ENCODE measurements around the gene ADGRL2. TPM values are rescaled to one million over a fixed set of nuclear protein-coding genes. Genes with fewer than 3 reads are reported as not detected.
"Not testable (repeated sequence)": the region's sequence is repeated elsewhere in the genome, so short reads cannot be mapped to it uniquely, and the experiment has no call there.

The ADGRL2 gene
- total and polyA plus RNA-seq, 2 donors, result 12.1 to 18.9 TPM

GRCh38 chr1:81876901-81877733, 76.4 kb downstream of the ADGRL2 start:
- WGBS, result 91% methylated on average over 2 of the region's 2 CpGs
- Histone ChIP-seq H3K4me1 (ENCODE audit: control insufficient read depth in 2 of 2, insufficient read depth in 2 of 2, low read length in 2 of 2) (no peaks in the 10 kb centered on the region), H3K27ac (ENCODE audit: low read depth in 1 of 2, low read length in 1 of 2) (no peak overlapping the region), H3K36me3 (ENCODE audit: control insufficient read depth in 2 of 2, insufficient read depth in 2 of 2, low read length in 1 of 2) (no peaks in the 10 kb centered on the region), H3K9me3 (ENCODE audit: control insufficient read depth in 2 of 2, insufficient read depth in 1 of 2, low read length in 1 of 2) (no peaks in the 10 kb centered on the region), H3K4me3 (ENCODE audit: low read length in 2 of 2) (no peak overlapping the region), H3K27me3 (ENCODE audit: control insufficient read depth in 2 of 2, insufficient read depth in 1 of 2, low read length in 1 of 2) (no peaks in the 10 kb centered on the region)
- DNase-seq (ENCODE audit: low read depth in 6 of 9, low spot score in 9 of 9), result no peak

DNA sequence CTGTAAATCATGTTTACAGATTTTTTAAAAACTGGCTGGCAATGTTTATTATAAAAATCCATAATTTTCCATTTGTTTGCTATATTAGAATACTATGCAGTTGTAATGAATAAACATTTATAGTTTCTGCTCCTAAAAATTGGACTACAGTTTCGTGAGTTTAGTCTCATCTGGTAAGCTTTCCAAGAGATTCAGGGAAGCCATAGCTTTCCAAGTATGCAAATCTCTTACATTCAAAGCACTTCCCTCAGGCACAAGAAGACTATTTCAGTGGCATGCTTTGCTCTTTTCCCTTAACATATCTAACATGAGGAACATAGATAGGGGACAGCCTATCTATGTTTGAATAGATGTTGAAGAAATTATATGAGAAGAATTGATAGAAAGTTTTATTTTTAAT, 77.2 kb downstream of the ADGRL2 start:
- Histone ChIP-seq H3K9me3 (ENCODE audit: control insufficient read depth in 2 of 2, insufficient read depth in 1 of 2, low read length in 1 of 2) (no peaks in the 10 kb centered on the region), H3K4me3 (ENCODE audit: low read length in 2 of 2) (no peak overlapping the region), H3K36me3 (ENCODE audit: control insufficient read depth in 2 of 2, insufficient read depth in 2 of 2, low read length in 1 of 2) (no peaks in the 10 kb centered on the region), H3K27ac (ENCODE audit: low read depth in 1 of 2, low read length in 1 of 2) (no peak overlapping the region), H3K4me1 (ENCODE audit: control insufficient read depth in 2 of 2, insufficient read depth in 2 of 2, low read length in 2 of 2) (no peaks in the 10 kb centered on the region), H3K27me3 (ENCODE audit: control insufficient read depth in 2 of 2, insufficient read depth in 1 of 2, low read length in 1 of 2) (no peaks in the 10 kb centered on the region)
- 94% methylated on average over 1 of the region's 1 CpG for WGBS
- no peak for DNase-seq (ENCODE audit: low read depth in 6 of 9, low spot score in 9 of 9)

DNA sequence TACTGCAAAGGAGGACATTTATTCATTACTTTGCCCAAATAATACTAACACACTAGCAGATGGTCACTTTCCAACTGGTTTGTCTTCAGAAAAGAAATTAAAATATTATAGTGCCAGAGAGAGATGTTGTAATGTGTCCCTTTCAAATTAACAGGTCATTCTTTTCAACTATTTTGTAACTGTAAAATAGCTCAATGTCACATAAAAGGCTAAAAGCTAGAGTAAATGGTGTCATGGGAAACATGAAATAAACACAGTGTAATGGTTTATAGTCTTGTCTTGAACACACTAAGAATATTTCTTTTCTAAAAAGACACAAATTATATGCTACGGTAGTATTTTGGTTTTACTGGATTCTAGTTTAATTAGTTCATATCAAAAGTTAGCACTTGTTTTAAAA, 77.8 kb downstream of the ADGRL2 start:
- no peak overlapping the region for H3K27ac ChIP-seq (ENCODE audit: low read depth in 1 of 2, low read length in 1 of 2)
- no peaks in the 10 kb centered on the region for H3K36me3 ChIP-seq (ENCODE audit: control insufficient read depth in 2 of 2, insufficient read depth in 2 of 2, low read length in 1 of 2)
- no peak overlapping the region for H3K4me3 ChIP-seq (ENCODE audit: low read length in 2 of 2)
- 95% methylated on average over 1 of the region's 1 CpG for WGBS
- no peaks in the 10 kb centered on the region for H3K9me3 ChIP-seq (ENCODE audit: control insufficient read depth in 2 of 2, insufficient read depth in 1 of 2, low read length in 1 of 2)
- DNase-seq (ENCODE audit: low read depth in 6 of 9, low spot score in 9 of 9), result no peak
- H3K27me3 ChIP-seq (ENCODE audit: control insufficient read depth in 2 of 2, insufficient read depth in 1 of 2, low read length in 1 of 2), result no peaks in the 10 kb centered on the region
- H3K4me1 ChIP-seq (ENCODE audit: control insufficient read depth in 2 of 2, insufficient read depth in 2 of 2, low read length in 2 of 2), result no peaks in the 10 kb centered on the region

GRCh38 chr1:81880781-81881180, 80.0 kb downstream of the ADGRL2 start:
- no peaks in the 10 kb centered on the region for H3K4me1 ChIP-seq (ENCODE audit: control insufficient read depth in 2 of 2, insufficient read depth in 2 of 2, low read length in 2 of 2)
- no peak overlapping the region for H3K27ac ChIP-seq (ENCODE audit: low read depth in 1 of 2, low read length in 1 of 2)
- no peak for DNase-seq (ENCODE audit: low read depth in 6 of 9, low spot score in 9 of 9)
- 91% methylated on average over 1 of the region's 1 CpG for WGBS
- H3K4me3 ChIP-seq (ENCODE audit: low read length in 2 of 2), result no peak overlapping the region
- no peaks in the 10 kb centered on the region for H3K36me3 ChIP-seq (ENCODE audit: control insufficient read depth in 2 of 2, insufficient read depth in 2 of 2, low read length in 1 of 2)
- no peaks in the 10 kb centered on the region for H3K27me3 ChIP-seq (ENCODE audit: control insufficient read depth in 2 of 2, insufficient read depth in 1 of 2, low read length in 1 of 2)
- no peaks in the 10 kb centered on the region for H3K9me3 ChIP-seq (ENCODE audit: control insufficient read depth in 2 of 2, insufficient read depth in 1 of 2, low read length in 1 of 2)

- Histone ChIP-seq H3K27me3 (ENCODE audit: control insufficient read depth in 2 of 2, insufficient read depth in 1 of 2, low read length in 1 of 2) (no peaks in the 10 kb centered on the region), H3K9me3 (ENCODE audit: control insufficient read depth in 2 of 2, insufficient read depth in 1 of 2, low read length in 1 of 2) (no peaks in the 10 kb centered on the region), H3K4me3 (ENCODE audit: low read length in 2 of 2) (no peak overlapping the region), H3K27ac (ENCODE audit: low read depth in 1 of 2, low read length in 1 of 2) (no peak overlapping the region), H3K36me3 (ENCODE audit: control insufficient read depth in 2 of 2, insufficient read depth in 2 of 2, low read length in 1 of 2) (no peaks in the 10 kb centered on the region), H3K4me1 (ENCODE audit: control insufficient read depth in 2 of 2, insufficient read depth in 2 of 2, low read length in 2 of 2) (no peaks in the 10 kb centered on the region)
- DNase-seq (ENCODE audit: low read depth in 6 of 9, low spot score in 9 of 9), result no peak
- WGBS, result 95% methylated on average over 4 of the region's 4 CpGs
These were observed 84.6 kb downstream of the ADGRL2 start for GRCh38 chr1:81885291-81885690.

GRCh38 chr1:81886292-81886691, 85.6 kb downstream of the ADGRL2 start:
- not testable (repeated sequence) for H3K4me3 ChIP-seq (ENCODE audit: low read length in 2 of 2); DNase-seq (ENCODE audit: low read depth in 6 of 9, low spot score in 9 of 9); H3K27me3 ChIP-seq (ENCODE audit: control insufficient read depth in 2 of 2, insufficient read depth in 1 of 2, low read length in 1 of 2); H3K27ac ChIP-seq (ENCODE audit: low read depth in 1 of 2, low read length in 1 of 2); H3K4me1 ChIP-seq (ENCODE audit: control insufficient read depth in 2 of 2, insufficient read depth in 2 of 2, low read length in 2 of 2); H3K36me3 ChIP-seq (ENCODE audit: control insufficient read depth in 2 of 2, insufficient read depth in 2 of 2, low read length in 1 of 2); H3K9me3 ChIP-seq (ENCODE audit: control insufficient read depth in 2 of 2, insufficient read depth in 1 of 2, low read length in 1 of 2)
- WGBS, result 93% methylated on average over 6 of the region's 6 CpGs

DNA sequence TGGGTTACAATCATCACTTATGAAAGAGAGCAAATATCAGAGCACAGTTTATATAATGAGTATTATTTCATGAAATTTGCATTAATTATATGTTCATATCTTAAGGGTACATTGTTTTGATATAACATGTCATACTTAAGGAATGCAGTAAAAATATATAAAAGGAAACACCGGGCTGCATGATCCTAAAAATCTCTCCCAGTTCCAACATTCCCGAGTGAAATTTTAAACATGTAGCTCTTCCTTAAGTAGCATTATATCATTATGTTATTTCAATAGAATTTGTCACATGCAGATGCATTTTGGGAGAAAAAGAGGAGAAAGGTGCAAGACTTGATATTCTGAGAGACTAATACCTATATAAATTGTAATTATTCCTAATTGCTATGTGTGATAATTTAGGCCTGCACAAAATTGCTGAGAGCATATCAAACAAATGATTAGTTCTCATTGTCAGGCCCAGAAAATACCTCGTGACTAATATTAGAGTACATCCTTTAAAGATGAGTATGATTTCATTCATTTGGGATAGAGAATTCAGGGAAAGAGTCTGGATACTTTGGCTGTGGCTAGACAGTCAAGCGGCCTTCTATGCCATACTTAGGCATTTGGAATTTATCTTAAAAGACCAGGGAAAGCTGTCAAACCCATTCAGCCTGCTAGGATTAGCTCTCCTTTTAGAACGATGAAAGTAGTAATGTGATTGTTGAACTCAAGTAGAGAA, 86.8 kb downstream of the ADGRL2 start:
- no peak overlapping the region for H3K4me3 ChIP-seq (ENCODE audit: low read length in 2 of 2)
- no peaks in the 10 kb centered on the region for H3K9me3 ChIP-seq (ENCODE audit: control insufficient read depth in 2 of 2, insufficient read depth in 1 of 2, low read length in 1 of 2)
- H3K27me3 ChIP-seq (ENCODE audit: control insufficient read depth in 2 of 2, insufficient read depth in 1 of 2, low read length in 1 of 2), result no peaks in the 10 kb centered on the region
- no peaks in the 10 kb centered on the region for H3K4me1 ChIP-seq (ENCODE audit: control insufficient read depth in 2 of 2, insufficient read depth in 2 of 2, low read length in 2 of 2)
- H3K27ac ChIP-seq (ENCODE audit: low read depth in 1 of 2, low read length in 1 of 2), result no peak overlapping the region
- no peaks in the 10 kb centered on the region for H3K36me3 ChIP-seq (ENCODE audit: control insufficient read depth in 2 of 2, insufficient read depth in 2 of 2, low read length in 1 of 2)
- WGBS, result 84% methylated on average over 5 of the region's 5 CpGs
- DNase-seq (ENCODE audit: low read depth in 6 of 9, low spot score in 9 of 9), result no peak

- Histone ChIP-seq H3K9me3 (ENCODE audit: control insufficient read depth in 2 of 2, insufficient read depth in 1 of 2, low read length in 1 of 2) (no peaks in the 10 kb centered on the region), H3K27me3 (ENCODE audit: control insufficient read depth in 2 of 2, insufficient read depth in 1 of 2, low read length in 1 of 2) (no peaks in the 10 kb centered on the region), H3K27ac (ENCODE audit: low read depth in 1 of 2, low read length in 1 of 2) (no peak overlapping the region), H3K36me3 (ENCODE audit: control insufficient read depth in 2 of 2, insufficient read depth in 2 of 2, low read length in 1 of 2) (no peaks in the 10 kb centered on the region), H3K4me3 (ENCODE audit: low read length in 2 of 2) (no peak overlapping the region), H3K4me1 (ENCODE audit: control insufficient read depth in 2 of 2, insufficient read depth in 2 of 2, low read length in 2 of 2) (no peaks in the 10 kb centered on the region)
- 94% methylated on average over 4 of the region's 4 CpGs for WGBS
- no peak for DNase-seq (ENCODE audit: low read depth in 6 of 9, low spot score in 9 of 9)
These were observed 88.4 kb downstream of the ADGRL2 start for GRCh38 chr1:81889166-81889565.

GRCh38 chr1:81894867-81895266, 94.1 kb downstream of the ADGRL2 start:
- H3K36me3 ChIP-seq (ENCODE audit: control insufficient read depth in 2 of 2, insufficient read depth in 2 of 2, low read length in 1 of 2), result no peaks in the 10 kb centered on the region
- no peak overlapping the region for H3K27ac ChIP-seq (ENCODE audit: low read depth in 1 of 2, low read length in 1 of 2)
- 97% methylated on average over 2 of the region's 2 CpGs for WGBS

More at GRCh38 chr1:81894867-81895266, 94.1 kb downstream of the ADGRL2 start:
- Histone ChIP-seq H3K9me3 (ENCODE audit: control insufficient read depth in 2 of 2, insufficient read depth in 1 of 2, low read length in 1 of 2) (no peaks in the 10 kb centered on the region), H3K4me3 (ENCODE audit: low read length in 2 of 2) (no peak overlapping the region), H3K4me1 (ENCODE audit: control insufficient read depth in 2 of 2, insufficient read depth in 2 of 2, low read length in 2 of 2) (no peaks in the 10 kb centered on the region), H3K27me3 (ENCODE audit: control insufficient read depth in 2 of 2, insufficient read depth in 1 of 2, low read length in 1 of 2) (no peaks in the 10 kb centered on the region)
- no peak for DNase-seq (ENCODE audit: low read depth in 6 of 9, low spot score in 9 of 9)
